ENCODE data around the gene NUP93.

Gene NUP93

GRCh38 chr16:56833243-56833970 lies 103.5 kb downstream of the NUP93 start:
- intact Hi-C loops (cut with DNase I): no loop called here
- DNase-seq: no peak

GRCh38 chr16:56835320-56835719 lies 105.4 kb downstream of the NUP93 start:
- intact Hi-C loops (cut with DNase I): no loop called here
- DNase-seq: no peak

GRCh38 chr16:56836410-56837230 lies 106.7 kb downstream of the NUP93 start:
- no peak for DNase-seq
- intact Hi-C loops (cut with DNase I): no loop called here

GRCh38 chr16:56838622-56839337 lies 108.9 kb downstream of the NUP93 start:
- intact Hi-C loops (cut with DNase I): no loop called here
- peak in 1 of 42 donors; percentile 6 for DNase-seq

- intact Hi-C loops (cut with DNase I): no loop called here
Observed at GRCh38 chr16:56841233-56841632, 111.3 kb downstream of the NUP93 start.

GRCh38 chr16:56841659-56842058 lies 111.7 kb downstream of the NUP93 start:
- no peak for DNase-seq
- intact Hi-C loops (cut with DNase I): no loop called here

More at GRCh38 chr16:56841233-56841632, 111.3 kb downstream of the NUP93 start:
- peak in 1 of 42 donors; percentile 10 for DNase-seq

GRCh38 chr16:56842133-56842532 lies 112.2 kb downstream of the NUP93 start:
- peak in 1 of 42 donors; percentile 8 for DNase-seq
- intact Hi-C loops (cut with DNase I): no loop called here

DNA sequence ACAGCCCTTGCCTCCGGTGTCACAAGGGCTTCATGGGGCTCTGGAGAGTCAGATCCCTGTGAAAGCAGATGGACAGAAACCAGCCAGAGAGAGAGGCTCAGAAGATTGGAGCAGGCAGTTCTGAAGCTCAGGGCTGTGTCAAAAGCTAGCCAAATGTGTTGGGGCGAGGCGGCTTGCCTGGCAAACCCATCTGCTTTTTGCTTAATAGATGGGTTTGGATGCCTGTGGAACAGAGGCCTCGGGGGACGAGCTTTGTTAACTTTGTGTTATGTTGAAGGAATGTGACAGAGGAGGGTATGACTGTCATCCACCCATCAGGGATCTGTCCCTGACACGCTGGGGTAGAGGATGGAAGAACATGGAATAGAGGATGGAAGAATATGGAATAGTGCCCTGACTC lies 114.1 kb downstream of the NUP93 start:
- intact Hi-C loops (cut with DNase I): no loop called here

DNA sequence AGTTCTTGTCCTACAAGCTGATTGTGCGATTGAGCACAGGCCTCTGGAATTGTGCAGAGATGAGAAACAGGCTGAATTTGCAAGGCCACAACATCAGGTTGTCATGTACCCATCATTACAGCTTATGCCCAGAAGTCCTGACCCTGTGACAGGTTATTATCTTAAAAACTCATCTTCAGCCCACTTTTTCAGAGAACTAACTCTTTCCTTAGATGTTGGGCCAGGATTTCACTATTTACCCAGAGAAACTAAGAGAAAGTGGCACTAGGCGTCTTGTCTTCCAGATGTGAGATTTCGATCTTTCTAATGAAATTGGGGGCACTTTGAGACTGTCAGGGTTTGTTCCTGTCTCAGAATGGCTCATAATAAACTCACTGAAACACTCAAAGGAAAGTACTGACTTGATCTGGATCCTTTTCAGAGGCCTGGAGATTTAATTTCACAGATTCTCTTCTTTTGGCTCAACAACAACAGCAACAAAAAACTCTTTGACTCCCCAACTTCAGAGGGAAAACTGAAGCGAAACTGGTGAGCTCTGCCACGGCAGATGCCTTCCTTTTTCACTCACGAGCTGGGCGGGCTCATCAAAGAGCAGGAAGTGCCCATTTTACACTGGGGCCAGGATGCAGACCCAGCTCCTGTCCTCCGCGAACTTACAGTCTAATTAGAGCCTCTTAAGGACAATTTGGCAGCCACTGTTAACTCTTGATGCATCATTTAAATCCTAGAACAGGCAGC lies 117.4 kb downstream of the NUP93 start:
- intact Hi-C loops (cut with DNase I): no loop called here
- DNase-seq: peak in 7 of 42 donors; percentile 14 to 51 (median 34)

More for the DNA sequence above, 114.1 kb downstream of the NUP93 start:
- peak in 2 of 42 donors; percentile 13 to 20 for DNase-seq

DNA sequence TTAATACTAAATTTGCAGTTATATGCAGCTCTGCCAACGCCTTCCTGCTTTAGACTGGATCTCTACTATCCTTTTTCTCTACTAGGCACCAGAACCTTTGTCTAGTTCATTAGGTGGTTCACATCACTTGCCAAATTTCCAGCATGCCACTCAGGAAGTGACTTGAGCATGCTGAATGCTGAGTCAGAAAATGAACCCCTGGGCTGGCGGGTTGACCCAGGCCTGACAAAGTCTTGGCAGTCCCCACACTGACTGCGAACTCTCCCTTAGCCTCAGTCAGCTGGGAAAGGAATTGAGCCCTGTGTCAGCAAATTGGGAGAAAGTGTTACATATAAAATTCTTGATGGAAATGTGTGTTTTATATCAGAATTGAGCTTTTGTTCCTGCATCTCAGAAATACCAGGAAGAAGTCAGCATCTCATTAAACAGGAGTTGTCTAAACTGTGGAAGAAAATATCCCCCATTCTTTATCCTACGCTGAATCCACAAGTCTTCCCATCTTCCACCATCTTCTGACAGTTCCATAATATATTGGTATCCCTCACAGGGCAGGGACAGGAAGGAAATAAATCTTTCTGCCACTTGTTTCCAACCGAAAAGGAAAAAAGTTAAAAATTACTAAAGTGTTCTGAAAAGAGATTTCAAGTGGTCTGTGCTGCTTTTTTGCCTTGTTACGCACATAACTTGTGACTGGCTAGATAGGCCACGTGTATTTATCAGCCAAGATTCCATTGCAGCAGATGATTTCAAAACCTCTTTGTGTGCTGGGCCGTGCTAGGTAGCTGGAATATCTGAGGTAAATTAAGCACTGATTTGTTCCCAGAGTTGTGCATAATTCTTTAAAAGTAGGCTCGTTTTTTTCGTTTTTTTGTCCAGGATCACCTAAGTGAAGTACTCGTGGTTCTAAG lies 118.4 kb downstream of the NUP93 start:
- intact Hi-C loops (cut with DNase I): no loop called here
- peak in 9 of 42 donors; percentile 13 to 75 (median 33) for DNase-seq

DNA sequence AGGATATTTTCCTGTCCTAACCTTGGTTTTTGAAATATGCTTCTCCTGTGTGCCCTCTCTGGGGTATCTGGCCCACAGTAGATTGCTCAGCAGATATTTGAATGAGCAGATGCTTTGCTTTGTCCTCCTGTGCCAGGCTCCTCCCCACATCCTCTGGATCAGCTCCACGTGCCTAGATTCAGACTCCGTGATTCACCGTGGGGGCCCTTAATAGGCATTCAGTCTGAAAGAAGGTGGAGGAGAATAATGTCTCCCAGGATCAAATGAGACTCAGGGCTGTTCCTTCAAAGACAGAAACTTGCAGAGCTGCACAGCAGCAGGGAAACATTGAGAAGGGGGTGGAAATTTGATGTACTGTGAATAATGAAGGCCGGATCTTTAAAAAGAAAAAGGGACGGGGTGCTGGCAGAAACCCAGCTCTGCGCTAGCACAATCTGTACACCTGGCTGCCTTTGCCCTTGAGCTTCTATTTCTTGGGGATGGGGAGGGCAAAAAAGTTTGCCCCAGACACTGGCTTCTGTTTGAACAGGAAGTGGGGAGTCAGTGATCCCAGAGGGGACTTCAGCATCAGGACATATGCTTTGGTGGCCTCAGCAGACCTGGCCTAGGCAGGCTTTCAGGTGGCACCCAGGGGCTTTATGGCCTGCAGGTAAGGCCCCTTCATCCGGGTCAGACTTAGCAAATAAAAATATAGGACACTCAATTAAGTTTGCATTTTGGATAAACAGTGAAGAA lies 119.2 kb downstream of the NUP93 start:
- DNase-seq: peak; percentile 36 to 92 (median 71)
- intact Hi-C loops (cut with DNase I): no loop called here

- intact Hi-C loops (cut with DNase I): loop anchor here (10.0 kb wide), 1 partner anchor 55 kb away; no protein-coding TSS in a partner anchor
- DNase-seq: peak in 16 of 42 donors; percentile 28 to 80 (median 50)
Observed at GRCh38 chr16:56849690-56850680, 120.1 kb downstream of the NUP93 start.

GRCh38 chr16:56851671-56852400 lies 121.9 kb downstream of the NUP93 start:
- DNase-seq: peak in 5 of 42 donors; percentile 25 to 57 (median 42)
- intact Hi-C loops (cut with DNase I): loop anchor here (10.0 kb wide), 1 partner anchor 57 kb away; no protein-coding TSS in a partner anchor

- intact Hi-C loops (cut with DNase I): loop anchor here (10.0 kb wide), 1 partner anchor 58 kb away; no protein-coding TSS in a partner anchor
- peak in 1 of 42 donors; percentile 22 for DNase-seq
Observed at GRCh38 chr16:56852401-56852730, 122.4 kb downstream of the NUP93 start.

DNA sequence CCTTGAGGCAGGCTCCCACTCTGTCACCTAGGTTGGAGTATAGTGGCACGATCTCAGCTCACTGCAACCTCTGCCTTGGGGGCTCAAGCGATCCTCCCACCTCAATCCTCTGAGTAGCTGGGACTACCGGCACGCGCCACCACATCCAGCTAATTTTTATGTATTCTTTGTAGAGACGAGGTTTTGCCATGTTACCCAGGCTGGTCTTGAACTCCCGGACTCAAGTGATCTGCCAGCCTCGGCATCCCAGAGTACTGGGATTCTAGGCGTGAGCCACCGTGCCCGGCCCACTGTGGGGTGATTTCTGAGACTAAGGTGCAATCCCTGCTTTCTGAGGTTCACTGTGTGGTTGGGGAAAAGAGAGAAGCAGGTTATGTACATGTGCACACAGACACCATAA lies 123.0 kb downstream of the NUP93 start:
- peak in 2 of 42 donors; percentile 11 to 14 for DNase-seq
- intact Hi-C loops (cut with DNase I): loop anchor here (10.0 kb wide), 1 partner anchor 58 kb away; no protein-coding TSS in a partner anchor
